Epidermal melanocyte (primary cell): ENCODE results near the gene C17orf50.

Source experiments
- DNase-seq: peaks from one replicate; pipeline ENCODE4 v3.0.0; 2011; ENCODE audit warnings: low spot score; ENCODE audit not compliant: insufficient read length

Gene C17orf50

GRCh38 chr17:35812456-35812855 is 51.8 kb downstream of the C17orf50 start:
- DNase-seq = no peak
